HFF-Myc (cell line): ENCODE results near the gene CA10.

ENCODE experiments used
- DNase-seq: peaks from one replicate; pipeline ENCODE4 v3.0.0-alpha.2; 2011; ENCODE audit warnings: low read depth; ENCODE audit errors: extremely low read depth
- H3K4me3 ChIP-seq: replicated peaks from 2 replicates; pipeline ENCODE4 v1.5.1; 2011; ENCODE audit warnings: low read depth, mild to moderate bottlenecking, control low read depth, low read length
- CTCF ChIP-seq: IDR thresholded peaks from 2 replicates; pipeline ENCODE4 v1.5.1; 2012; ENCODE audit warnings: mild to moderate bottlenecking, low read depth, low read length, control low read depth; ENCODE audit errors: missing control alignments

Gene CA10

GRCh38 chr17:51588063-51588462 lies 570.5 kb downstream of the CA10 start:
- DNase-seq, result no peak
- no peak for TF ChIP-seq CTCF
- no peak overlapping the region for H3K4me3 ChIP-seq

GRCh38 chr17:51587516-51587915 lies 571.0 kb downstream of the CA10 start:
- no peak for DNase-seq
- TF ChIP-seq CTCF, result no peak
- H3K4me3 ChIP-seq, result no peak overlapping the region

GRCh38 chr17:51585514-51586104 lies 572.9 kb downstream of the CA10 start:
- H3K4me3 ChIP-seq, result no peak overlapping the region
- TF ChIP-seq CTCF, result no peak
- no peak for DNase-seq

DNA sequence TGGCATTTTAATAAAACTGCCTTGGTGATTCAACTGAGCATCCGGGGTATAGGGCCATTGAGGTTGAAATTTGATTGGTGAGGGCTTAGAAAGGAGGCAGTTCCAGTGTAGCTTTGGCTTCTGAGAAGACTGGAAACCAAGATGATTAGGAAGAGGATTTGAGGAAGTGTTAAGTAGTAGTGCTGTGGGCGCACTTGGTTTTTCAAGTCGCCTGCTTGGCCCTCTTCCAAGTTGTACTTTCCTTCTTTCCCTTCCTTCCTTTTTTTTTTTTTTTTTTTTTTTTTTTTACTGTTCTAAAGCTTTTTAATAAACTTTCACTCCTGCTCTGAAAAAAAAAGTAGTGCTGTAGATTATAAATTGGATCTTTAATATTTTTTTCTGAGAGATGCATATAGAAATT lies 577.6 kb downstream of the CA10 start:
- no peak for DNase-seq
- no peak overlapping the region for H3K4me3 ChIP-seq
- TF ChIP-seq CTCF, result no peak
